GM12891 (cell line): ENCODE measurements around the gene TPD52L1.
"Not testable (repeated sequence)": the region's sequence is repeated elsewhere in the genome, so short reads cannot be mapped to it uniquely, and the experiment has no call there.

ENCODE experiments used
- DNase-seq: peaks from one replicate; pipeline ENCODE4 v3.0.0; 2011; ENCODE audit warnings: low spot score; ENCODE audit not compliant: insufficient read length
- FAIRE-seq: peaks from 2 replicates; lab custom pipeline; 2011; peaks lifted over from hg19 to GRCh38; lab: Jason Lieb, UNC
- PAX5 ChIP-seq: IDR thresholded peaks from 2 replicates; pipeline ENCODE4 v1.6.1; 2011; ENCODE audit warnings: low read length, moderate library complexity, mild to moderate bottlenecking; ENCODE audit not compliant: insufficient read depth, severe bottlenecking
- POLR2A ChIP-seq: IDR thresholded peaks from 2 replicates; pipeline ENCODE4 v1.6.1; 2011; ENCODE audit warnings: low read depth, low read length, control low read depth
- POLR2AphosphoS5 ChIP-seq: IDR thresholded peaks from 2 replicates; pipeline ENCODE4 v1.6.1; 2011; ENCODE audit warnings: low read depth, low read length, control low read depth
- POU2F2 ChIP-seq: IDR thresholded peaks from 2 replicates; pipeline ENCODE4 v1.6.1; 2011; ENCODE audit warnings: low read depth, mild to moderate bottlenecking, control low read depth, low read length, moderate library complexity
- SPI1 ChIP-seq: IDR thresholded peaks from 2 replicates; pipeline ENCODE4 v1.6.1; 2011; ENCODE audit warnings: low read depth, low read length, control low read depth
- TAF1 ChIP-seq: IDR thresholded peaks from 2 replicates; pipeline ENCODE4 v1.6.1; 2011; ENCODE audit warnings: low read depth, low read length, control low read depth

TPD52L1 gene

DNA sequence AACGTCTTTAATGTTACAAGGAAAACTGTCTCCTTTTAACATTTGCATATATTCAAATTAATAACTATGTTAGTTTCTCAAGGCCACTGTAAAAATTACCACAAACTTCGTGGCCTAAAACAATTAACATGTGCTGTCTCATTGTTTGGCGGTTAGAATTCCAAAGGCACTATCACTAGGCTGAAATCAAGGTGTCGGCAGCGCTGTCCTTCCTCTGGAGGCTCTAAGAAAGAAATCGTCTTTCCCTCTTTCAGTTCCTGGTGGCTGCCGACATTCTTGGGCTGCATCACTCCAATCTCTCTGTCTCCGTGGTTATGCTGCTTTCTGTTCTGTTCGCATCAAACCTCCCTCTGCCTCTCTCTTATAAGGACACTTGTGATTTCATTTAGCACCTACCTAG is 4.2 kb downstream of the TPD52L1 start:
- FAIRE-seq, result no peak
- no peak for DNase-seq
- TF ChIP-seq POLR2A (no peak), SPI1 (no peak), PAX5 (no peak)

DNA sequence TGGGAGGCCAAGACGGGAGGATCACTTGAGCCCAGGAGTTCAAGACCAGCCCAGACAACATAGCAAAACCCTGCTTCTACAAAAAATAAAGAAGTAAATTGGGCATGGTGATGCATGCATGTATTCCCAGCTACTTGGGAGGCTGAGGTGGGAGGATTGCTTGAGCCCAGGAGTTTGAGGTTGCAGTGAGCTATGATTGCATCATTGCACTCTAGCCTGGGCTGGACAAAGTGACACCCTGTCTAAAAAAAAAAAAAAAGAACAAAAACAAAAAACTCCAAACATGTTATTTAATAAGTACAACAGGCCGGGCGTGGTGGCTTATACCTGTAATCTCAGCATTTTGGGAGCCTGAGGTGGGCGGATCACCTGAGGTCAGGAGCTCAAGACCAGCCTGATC is 9.8 kb downstream of the TPD52L1 start:
- not testable (repeated sequence) for FAIRE-seq, DNase-seq

DNA sequence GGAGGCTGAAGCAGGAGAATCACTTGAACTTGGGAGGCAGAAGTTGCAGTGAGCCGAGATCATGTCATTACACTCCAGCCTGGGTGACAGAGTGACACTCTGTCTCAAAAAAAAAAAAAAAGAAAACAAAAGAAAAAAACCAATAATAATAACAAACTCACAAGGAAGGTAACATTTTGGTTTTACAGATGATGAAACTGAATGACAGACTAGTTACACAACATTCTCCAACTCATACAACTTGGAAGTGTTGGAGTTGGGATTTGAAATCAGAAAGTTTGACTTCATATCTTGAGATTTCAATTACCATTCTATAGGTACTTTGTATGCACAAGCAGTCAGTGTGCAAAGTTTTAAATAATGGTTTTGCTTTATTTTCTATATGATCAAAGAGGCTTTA is 10.2 kb downstream of the TPD52L1 start:
- FAIRE-seq (no peak), DNase-seq (no peak)
- TF ChIP-seq SPI1, result no peak
- TF ChIP-seq POU2F2, result no peak
- TF ChIP-seq POLR2A, result no peak
- TF ChIP-seq POLR2AphosphoS5, result no peak
- TF ChIP-seq PAX5, result no peak
- no peak for TF ChIP-seq TAF1

DNA sequence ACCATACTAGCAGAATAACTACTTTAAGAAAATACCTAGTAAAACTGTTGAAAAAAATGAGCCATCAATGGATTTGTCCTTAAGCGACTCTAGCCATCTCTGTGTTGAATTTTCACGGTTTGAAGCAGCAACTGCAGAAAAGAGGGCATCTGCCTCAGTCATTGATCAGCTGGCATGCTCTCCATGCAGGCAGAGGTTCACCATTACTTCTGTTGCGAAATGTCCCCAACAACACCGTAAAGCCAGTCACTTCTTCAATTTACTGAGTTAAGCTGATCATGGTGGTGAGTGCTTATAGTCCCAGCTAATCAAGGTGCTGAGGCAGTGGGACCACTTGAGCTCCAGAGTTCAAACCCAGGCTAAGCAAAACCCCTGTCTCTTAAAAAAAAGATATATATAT is 11.1 kb downstream of the TPD52L1 start:
- FAIRE-seq (no peak), DNase-seq (no peak)
- TF ChIP-seq POU2F2 (no peak), PAX5 (no peak), SPI1 (no peak), POLR2A (no peak), TAF1 (no peak), POLR2AphosphoS5 (no peak)

DNA sequence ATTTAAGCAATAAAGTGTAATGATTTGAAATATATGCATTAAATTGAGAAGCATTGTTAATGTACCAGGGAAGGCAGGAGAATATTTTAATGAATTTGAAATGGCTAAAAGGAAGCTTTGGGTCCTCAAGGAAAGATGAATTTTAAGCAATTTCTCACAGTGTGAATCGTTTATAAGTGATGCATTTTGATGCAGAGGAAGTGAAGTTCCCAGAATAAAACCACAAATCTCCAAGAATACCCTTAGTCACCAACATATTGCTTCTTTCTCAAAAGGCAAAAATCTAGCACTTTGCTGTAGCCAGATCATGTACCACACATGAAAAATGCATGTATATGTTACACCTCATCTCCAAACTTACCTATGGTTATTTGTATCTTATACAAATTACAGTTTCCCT is 11.7 kb downstream of the TPD52L1 start:
- TF ChIP-seq SPI1, result no peak
- no peak for TF ChIP-seq POLR2AphosphoS5
- no peak for TF ChIP-seq PAX5
- no peak for TF ChIP-seq TAF1
- no peak for TF ChIP-seq POLR2A
- TF ChIP-seq POU2F2, result no peak
- DNase-seq (no peak), FAIRE-seq (no peak)

DNA sequence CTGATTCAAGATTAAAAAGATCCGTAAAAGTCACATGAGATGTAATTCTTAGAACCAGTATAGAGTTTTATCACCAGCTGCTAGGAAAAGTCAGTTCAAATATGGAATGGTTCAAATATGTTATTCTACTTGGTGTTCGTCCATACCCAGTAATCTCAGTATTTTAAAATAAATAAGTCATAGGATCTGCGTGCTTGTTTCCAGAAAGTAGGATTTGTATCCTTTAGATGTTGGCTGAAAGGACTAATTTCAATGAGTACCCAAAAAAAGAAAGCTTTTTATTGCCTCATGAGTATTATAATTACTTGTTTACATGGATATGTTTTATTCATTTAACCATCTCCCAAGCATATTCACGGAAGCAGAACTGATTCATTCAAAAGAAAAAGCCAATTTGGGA is 12.2 kb downstream of the TPD52L1 start:
- TF ChIP-seq POLR2A, result no peak
- TF ChIP-seq SPI1, result no peak
- TF ChIP-seq PAX5, result no peak
- no peak for TF ChIP-seq TAF1
- no peak for TF ChIP-seq POU2F2
- FAIRE-seq (no peak), DNase-seq (no peak)

DNA sequence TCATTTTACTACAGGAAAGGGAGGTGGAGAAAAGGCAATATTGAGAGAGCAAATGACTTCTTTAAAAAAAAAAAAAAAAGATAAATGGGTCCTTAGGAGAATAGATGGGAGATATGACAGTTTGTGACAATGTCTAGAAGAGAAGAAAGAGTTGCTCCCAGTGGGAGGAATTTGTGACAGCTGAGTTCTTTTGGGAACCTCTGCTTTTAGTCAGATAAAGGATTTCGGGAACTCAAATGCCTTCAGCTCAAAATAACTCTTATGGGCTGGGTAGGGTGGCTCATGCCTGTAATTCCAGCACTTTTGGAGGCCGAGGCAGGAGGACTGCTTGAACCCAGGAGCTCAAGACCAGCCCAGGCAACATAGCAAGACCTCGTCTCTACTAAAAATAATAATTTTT is 13.1 kb downstream of the TPD52L1 start:
- DNase-seq, result no peak
- no peak for FAIRE-seq
- TF ChIP-seq PAX5 (no peak), SPI1 (no peak), TAF1 (no peak), POLR2A (no peak), POLR2AphosphoS5 (no peak), POU2F2 (no peak)

DNA sequence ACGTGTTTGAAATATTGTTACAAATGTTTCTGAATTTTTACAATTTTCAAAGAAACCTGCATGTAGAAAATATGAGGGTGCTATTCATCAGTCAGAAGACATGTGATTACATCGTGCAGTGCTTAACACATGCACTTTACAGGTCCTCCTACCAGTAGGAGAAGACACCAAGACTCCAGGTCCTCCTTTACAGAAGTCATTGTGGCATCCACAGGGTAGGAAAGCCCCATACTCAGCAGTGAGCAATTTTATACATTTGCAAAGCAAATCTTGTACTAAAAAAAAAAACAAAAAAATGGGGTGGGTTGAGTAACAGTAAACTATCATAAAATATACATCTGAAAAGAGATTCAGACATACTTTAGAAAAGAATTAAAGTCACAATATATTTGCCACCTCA is 14.0 kb downstream of the TPD52L1 start:
- no peak for DNase-seq
- TF ChIP-seq TAF1, result no peak
- no peak for TF ChIP-seq POLR2AphosphoS5
- TF ChIP-seq SPI1, result no peak
- no peak for TF ChIP-seq POLR2A
- no peak for TF ChIP-seq PAX5
- no peak for TF ChIP-seq POU2F2
- no peak for FAIRE-seq

DNA sequence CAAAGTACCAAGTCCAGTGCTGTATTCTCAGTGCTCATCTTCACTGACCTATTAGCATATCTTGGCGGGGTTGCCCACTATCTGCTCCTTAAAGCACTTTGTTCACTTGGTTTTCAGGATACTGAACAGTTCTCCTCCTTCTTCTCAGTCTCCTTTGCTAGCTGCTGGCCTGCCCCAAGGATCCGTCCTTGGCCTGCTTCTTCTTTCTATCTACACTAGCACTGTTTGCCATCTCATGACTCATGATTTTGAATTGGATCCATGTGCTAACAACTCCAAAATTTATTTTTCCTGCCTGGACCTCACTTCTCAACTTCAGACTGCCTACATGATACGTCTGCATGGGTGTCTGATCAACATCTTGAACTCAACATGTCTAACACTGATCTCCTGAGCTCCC is 15.5 kb downstream of the TPD52L1 start:
- TF ChIP-seq POLR2AphosphoS5, result no peak
- no peak for TF ChIP-seq PAX5
- TF ChIP-seq POU2F2, result no peak
- no peak for TF ChIP-seq SPI1
- no peak for TF ChIP-seq POLR2A
- TF ChIP-seq TAF1, result no peak

DNA sequence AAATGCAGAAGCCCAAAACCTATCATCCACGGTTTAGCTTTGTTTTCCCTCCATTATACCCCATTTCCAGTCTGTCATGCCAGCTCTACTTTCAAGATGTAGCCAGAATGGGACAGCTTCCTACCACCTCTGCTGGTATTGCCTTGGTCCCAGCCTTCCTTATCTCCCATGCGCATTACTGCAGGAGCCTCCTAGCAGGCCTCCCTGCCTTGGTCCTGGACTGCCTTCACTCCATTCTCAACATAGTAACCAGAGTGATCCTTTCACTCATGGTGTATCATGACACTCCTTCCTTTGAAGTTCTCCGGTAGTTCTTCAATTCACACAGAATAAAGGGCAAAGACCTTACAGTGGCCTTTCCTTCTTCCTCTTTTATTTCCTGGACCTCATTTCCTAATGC is 15.9 kb downstream of the TPD52L1 start:
- FAIRE-seq (no peak), DNase-seq (no peak)
- TF ChIP-seq POU2F2, result no peak
- TF ChIP-seq POLR2A, result no peak
- no peak for TF ChIP-seq TAF1
- no peak for TF ChIP-seq PAX5
- no peak for TF ChIP-seq POLR2AphosphoS5
- TF ChIP-seq SPI1, result no peak

More for the DNA sequence above, 15.5 kb downstream of the TPD52L1 start:
- DNase-seq (no peak), FAIRE-seq (no peak)

DNA sequence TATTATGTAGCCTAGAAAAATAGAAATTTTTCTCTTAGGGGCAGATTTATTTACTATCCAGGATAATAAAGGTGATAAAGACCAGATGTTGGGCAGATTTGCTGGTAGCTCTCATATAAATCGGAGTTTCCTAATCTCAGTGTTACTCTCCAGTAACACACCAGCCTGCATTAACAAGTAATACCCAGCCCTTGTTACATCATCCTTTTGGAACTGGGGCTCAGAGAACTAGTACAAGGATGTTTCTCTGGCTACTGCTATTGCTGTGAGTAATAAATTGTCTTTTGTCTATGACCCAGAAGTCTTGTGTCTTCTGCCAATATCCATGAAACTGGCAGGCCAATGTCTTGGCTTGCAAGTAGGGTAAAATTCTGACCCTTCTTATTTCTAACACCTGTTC is 16.8 kb downstream of the TPD52L1 start:
- DNase-seq (no peak), FAIRE-seq (no peak)
- TF ChIP-seq POLR2AphosphoS5 (no peak), POLR2A (no peak), PAX5 (no peak), SPI1 (no peak), POU2F2 (no peak), TAF1 (no peak)
